ENCODE data around the gene PABPN1L. TPM values are rescaled to one million over a fixed set of nuclear protein-coding genes. Genes with fewer than 3 reads are reported as not detected.

PABPN1L gene
- total and polyA plus RNA-seq, 2 donors (not counting 3 experiments of a cell fraction or from before 2014, with no cell fraction given): not detected

- Histone ChIP-seq H3K27me3 (ENCODE audit: control insufficient read depth in 2 of 2, insufficient read depth in 2 of 2, low read length in 2 of 2) (no peaks in the 10 kb centered on the region), H3K4me3 (replicated peaks in 1 of 3; ENCODE audit: insufficient read depth in 1 of 3, low read depth in 1 of 3, low read length in 3 of 3) (no peak overlapping the region), H4K20me1 (replicated peaks; ENCODE audit: control insufficient read depth, extremely low read depth, insufficient read depth, low read length) (no peaks in the 10 kb centered on the region), H3K36me3 (ENCODE audit: control insufficient read depth in 2 of 2, extremely low read depth in 1 of 2, insufficient read depth in 2 of 2, low read length in 2 of 2) (no peaks in the 10 kb centered on the region), H3K9me3 (replicated peaks; ENCODE audit: control insufficient read depth, insufficient read depth, low read length) (no peaks in the 10 kb centered on the region), H3K4me2 (ENCODE audit: insufficient read depth, low read length) (no peak overlapping the region), H2AFZ (ENCODE audit: low read depth, low read length) (no peak overlapping the region), H3K4me1 (ENCODE audit: control insufficient read depth, extremely low read depth, insufficient read depth, low read length) (no peaks in the 10 kb centered on the region), H3K79me2 (ENCODE audit: control insufficient read depth, insufficient read depth, low read length) (no peaks in the 10 kb centered on the region), H3K27ac (ENCODE audit: insufficient read depth, low read depth, low read length) (no peak overlapping the region), H3K9me1 (replicated peaks; ENCODE audit: control insufficient read depth, extremely low read depth, insufficient read depth, low read length) (no peaks in the 10 kb centered on the region), H3K9ac (replicated peaks; ENCODE audit: extremely low read depth, insufficient read depth, low read length) (no peak overlapping the region)
- DNase-seq (ENCODE audit: low read depth, low spot score): no peak
- ChIA-PET POLR2A (no interaction called here), CTCF (interaction anchor here (1.1 kb wide), 1 partner anchor 14 kb away, joined by 5 read pairs; no protein-coding TSS in a partner anchor)
- TF ChIP-seq POLR2A (IDR thresholded peaks at IDR 0.05; ENCODE audit: low read depth, low read length): no peak
- TF ChIP-seq JUN (IDR thresholded peaks at IDR 0.05; ENCODE audit: borderline replicate concordance, insufficient read depth, insufficient read length, low read depth): no peak
- no peak for TF ChIP-seq MAX (IDR thresholded peaks at IDR 0.05; ENCODE audit: insufficient read depth, insufficient read length)
- TF ChIP-seq EZH2 (IDR thresholded peaks at IDR 0.05; ENCODE audit: borderline replicate concordance, low read depth, low read length, severe bottlenecking): no peak
- TF ChIP-seq GATA2 (IDR thresholded peaks at IDR 0.05; ENCODE audit: insufficient read depth, insufficient read length, low read depth, low read length): no peak
- TF ChIP-seq MYC (IDR thresholded peaks at IDR 0.05; ENCODE audit: low read depth, low read length): no peak
- no peak for TF ChIP-seq FOS (IDR thresholded peaks at IDR 0.05; ENCODE audit: borderline replicate concordance, insufficient read depth, low read length)
- dilution Hi-C loops (cut with MboI; ENCODE audit: extremely low pct_ligation_motif_present, low sequenced_read_pairs): no loop called here
- intact Hi-C loops (cut with micrococcal nuclease): no loop called here
- no peak for FAIRE-seq
- no TSS peak for BruUV-seq (replicated peaks)
These were observed 4.9 kb upstream of the PABPN1L start for GRCh38 chr16:88871349-88871702.

GRCh38 chr16:88870608-88871348 is 4.3 kb upstream of the PABPN1L start:
- Histone ChIP-seq H3K9me1 (replicated peaks; ENCODE audit: control insufficient read depth, extremely low read depth, insufficient read depth, low read length) (no peaks in the 10 kb centered on the region), H3K27me3 (ENCODE audit: control insufficient read depth in 2 of 2, insufficient read depth in 2 of 2, low read length in 2 of 2) (no peaks in the 10 kb centered on the region), H3K9me3 (replicated peaks; ENCODE audit: control insufficient read depth, insufficient read depth, low read length) (no peaks in the 10 kb centered on the region), H3K4me1 (ENCODE audit: control insufficient read depth, extremely low read depth, insufficient read depth, low read length) (no peaks in the 10 kb centered on the region), H2AFZ (ENCODE audit: low read depth, low read length) (no peak overlapping the region), H3K9ac (replicated peaks; ENCODE audit: extremely low read depth, insufficient read depth, low read length) (no peak overlapping the region), H3K27ac (ENCODE audit: insufficient read depth, low read depth, low read length) (no peak overlapping the region), H3K36me3 (ENCODE audit: control insufficient read depth in 2 of 2, extremely low read depth in 1 of 2, insufficient read depth in 2 of 2, low read length in 2 of 2) (no peaks in the 10 kb centered on the region), H4K20me1 (replicated peaks; ENCODE audit: control insufficient read depth, extremely low read depth, insufficient read depth, low read length) (no peaks in the 10 kb centered on the region), H3K4me2 (ENCODE audit: insufficient read depth, low read length) (no peak overlapping the region), H3K79me2 (ENCODE audit: control insufficient read depth, insufficient read depth, low read length) (no peaks in the 10 kb centered on the region), H3K4me3 (replicated peaks in 1 of 3; ENCODE audit: insufficient read depth in 1 of 3, low read depth in 1 of 3, low read length in 3 of 3) (no peak overlapping the region)
- TF ChIP-seq CTCF (IDR thresholded peaks at IDR 0.05; ENCODE audit: extremely low read depth in 1 of 2, insufficient read depth in 1 of 2, low read depth in 1 of 2, low read length in 2 of 2) (no peak), POLR2A (IDR thresholded peaks at IDR 0.05; ENCODE audit: low read depth, low read length) (no peak), MAX (IDR thresholded peaks at IDR 0.05; ENCODE audit: insufficient read depth, insufficient read length) (no peak), FOS (IDR thresholded peaks at IDR 0.05; ENCODE audit: borderline replicate concordance, insufficient read depth, low read length) (no peak), POLR2AphosphoS5 (IDR thresholded peaks at IDR 0.05; ENCODE audit: insufficient read depth, low read depth, low read length) (no peak), GATA2 (IDR thresholded peaks at IDR 0.05; ENCODE audit: insufficient read depth, insufficient read length, low read depth, low read length) (no peak), EZH2 (IDR thresholded peaks at IDR 0.05; ENCODE audit: borderline replicate concordance, low read depth, low read length, severe bottlenecking) (no peak), JUN (IDR thresholded peaks at IDR 0.05; ENCODE audit: borderline replicate concordance, insufficient read depth, insufficient read length, low read depth) (no peak), MYC (IDR thresholded peaks at IDR 0.05; ENCODE audit: low read depth, low read length) (no peak)
- BruUV-seq (replicated peaks): no TSS peak
- DNase-seq (ENCODE audit: low read depth, low spot score): no peak
- ChIA-PET CTCF (interaction anchor here (1.1 kb wide), 1 partner anchor 13 kb away, joined by 5 read pairs; no protein-coding TSS in a partner anchor), POLR2A (no interaction called here)
- intact Hi-C loops (cut with micrococcal nuclease) (no loop called here), dilution Hi-C loops (cut with MboI; ENCODE audit: extremely low pct_ligation_motif_present, low sequenced_read_pairs) (no loop called here)
- FAIRE-seq: no peak

Measured in endothelial cell of umbilical vein (primary cell).